OCI-LY1 (cell line): ENCODE results near the gene NFYA.

Experiments used
- EZH2 ChIP-seq: fragments of 200-600 bp; sonication (generic), shearing (Covaris generic); IDR thresholded peaks from 2 replicates; pipeline ENCODE4 v1.8.0; 2017; ENCODE audit warnings: borderline replicate concordance, mixed run types, mild to moderate bottlenecking, antibody characterized with exemption, low read length, moderate library complexity, mixed read lengths
- TF ChIP-seq, protein P1 (sequence below): fragments of 200-600 bp; sonication (generic), shearing (Covaris generic); IDR thresholded peaks from 2 replicates; pipeline ENCODE4 v1.5.1; 2017; ENCODE audit warnings: mild to moderate bottlenecking, antibody characterized with exemption, low read length, moderate library complexity, mixed read lengths

DNA sequence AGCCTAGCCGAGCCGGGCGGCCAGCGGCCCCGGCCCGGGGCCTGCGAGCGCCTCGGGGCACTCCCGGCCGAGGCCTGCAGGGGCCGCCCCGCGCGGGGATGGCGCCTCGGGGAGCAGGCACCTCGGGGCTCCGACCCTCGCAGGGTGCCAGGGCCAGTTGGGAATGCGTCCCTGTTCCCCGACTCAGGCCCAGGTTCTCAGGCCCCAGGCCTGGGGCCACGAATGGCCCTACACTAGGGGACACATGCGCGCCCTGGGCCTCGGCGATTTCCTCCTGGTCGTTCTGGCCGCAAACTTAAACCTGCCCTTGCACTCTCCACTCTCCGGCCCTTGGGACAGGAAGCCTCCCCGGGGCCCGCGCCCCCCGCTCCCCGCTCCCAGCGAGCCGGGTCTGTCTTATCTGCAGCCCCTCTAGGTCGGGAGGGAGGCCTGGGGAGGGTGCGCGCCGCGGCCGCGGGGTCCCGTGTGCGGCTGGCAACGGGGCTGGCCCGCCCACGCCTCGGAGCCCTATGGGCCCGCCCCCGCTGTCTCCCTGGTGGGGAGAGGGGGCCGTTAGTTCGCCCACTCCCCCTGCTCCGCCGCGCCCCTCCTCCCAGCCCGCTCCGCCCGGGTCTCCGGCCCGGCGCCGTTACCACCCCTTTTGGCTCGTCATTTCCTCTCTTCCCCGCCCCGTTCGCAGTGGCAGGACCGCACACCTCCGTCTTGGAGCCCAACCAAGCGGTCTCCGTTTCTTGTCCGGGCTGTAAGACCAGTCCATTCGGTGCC is 611 bp downstream of the NFYA start:
- TF ChIP-seq, protein P1, sequence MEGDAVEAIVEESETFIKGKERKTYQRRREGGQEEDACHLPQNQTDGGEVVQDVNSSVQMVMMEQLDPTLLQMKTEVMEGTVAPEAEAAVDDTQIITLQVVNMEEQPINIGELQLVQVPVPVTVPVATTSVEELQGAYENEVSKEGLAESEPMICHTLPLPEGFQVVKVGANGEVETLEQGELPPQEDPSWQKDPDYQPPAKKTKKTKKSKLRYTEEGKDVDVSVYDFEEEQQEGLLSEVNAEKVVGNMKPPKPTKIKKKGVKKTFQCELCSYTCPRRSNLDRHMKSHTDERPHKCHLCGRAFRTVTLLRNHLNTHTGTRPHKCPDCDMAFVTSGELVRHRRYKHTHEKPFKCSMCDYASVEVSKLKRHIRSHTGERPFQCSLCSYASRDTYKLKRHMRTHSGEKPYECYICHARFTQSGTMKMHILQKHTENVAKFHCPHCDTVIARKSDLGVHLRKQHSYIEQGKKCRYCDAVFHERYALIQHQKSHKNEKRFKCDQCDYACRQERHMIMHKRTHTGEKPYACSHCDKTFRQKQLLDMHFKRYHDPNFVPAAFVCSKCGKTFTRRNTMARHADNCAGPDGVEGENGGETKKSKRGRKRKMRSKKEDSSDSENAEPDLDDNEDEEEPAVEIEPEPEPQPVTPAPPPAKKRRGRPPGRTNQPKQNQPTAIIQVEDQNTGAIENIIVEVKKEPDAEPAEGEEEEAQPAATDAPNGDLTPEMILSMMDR, result no peak
- no peak for TF ChIP-seq EZH2
